GM18519 (cell line): ENCODE data around the gene TMEM181.

ENCODE experiments used
- ATAC-seq: cut with Tn5 transposase; IDR thresholded peaks from one replicate; pipeline ENCODE4 v1.9.1; 2021; ENCODE audit warnings: mild to moderate bottlenecking, moderate library complexity; ENCODE audit not compliant: unreplicated experiment, low FRiP score

Gene TMEM181

GRCh38 chr6:158560836-158561320 is 987 bp downstream of the TMEM181 start:
- ATAC-seq, result no peak

DNA sequence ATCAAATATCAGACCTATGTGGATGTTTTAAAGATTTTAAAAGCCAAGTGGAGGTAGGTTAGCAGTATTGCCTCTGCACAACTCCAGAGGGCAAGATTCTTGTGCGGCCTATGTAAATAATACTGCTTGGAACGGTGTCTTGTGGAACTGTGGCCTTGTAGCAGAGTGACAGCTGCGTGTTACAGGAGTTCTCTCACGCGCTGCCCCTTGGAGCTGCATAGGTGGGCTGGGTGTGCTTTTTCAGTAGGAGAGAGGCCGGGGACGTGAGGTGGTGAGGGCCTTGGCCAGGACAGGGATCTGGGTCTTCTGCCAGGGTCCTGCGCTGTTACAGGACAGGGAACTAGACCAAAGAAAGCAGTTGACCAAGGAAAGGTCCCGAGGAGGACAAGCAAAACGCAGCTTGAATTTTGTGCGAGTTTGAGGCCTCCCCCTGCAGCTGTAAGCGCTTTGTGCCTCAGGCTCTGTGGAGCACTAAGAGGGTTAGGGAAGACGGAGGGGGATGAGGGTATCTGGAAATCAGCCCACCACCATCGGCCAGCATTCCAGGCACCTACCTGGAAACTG is 1.5 kb downstream of the TMEM181 start:
- ATAC-seq, result no peak

DNA sequence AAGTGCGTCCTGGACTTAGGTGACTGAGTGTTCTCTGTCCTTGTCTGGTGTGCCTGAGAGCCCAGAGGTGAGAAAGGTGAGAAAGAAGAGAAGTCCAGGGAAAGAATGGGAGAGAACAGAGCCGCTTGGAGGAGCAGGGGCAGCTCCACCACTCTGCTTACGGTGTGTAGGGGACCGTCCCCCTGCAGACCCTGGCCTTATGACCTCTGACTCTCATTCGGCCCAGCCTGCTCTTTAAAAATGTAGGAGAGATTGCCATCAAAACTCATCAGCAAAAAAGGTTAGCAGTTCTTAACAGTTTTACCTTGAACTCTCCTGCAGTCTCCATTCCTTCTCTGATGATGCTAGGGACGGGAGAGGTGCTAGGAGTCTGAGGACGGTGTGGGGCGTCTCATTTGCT is 2.0 kb downstream of the TMEM181 start:
- no peak for ATAC-seq

DNA sequence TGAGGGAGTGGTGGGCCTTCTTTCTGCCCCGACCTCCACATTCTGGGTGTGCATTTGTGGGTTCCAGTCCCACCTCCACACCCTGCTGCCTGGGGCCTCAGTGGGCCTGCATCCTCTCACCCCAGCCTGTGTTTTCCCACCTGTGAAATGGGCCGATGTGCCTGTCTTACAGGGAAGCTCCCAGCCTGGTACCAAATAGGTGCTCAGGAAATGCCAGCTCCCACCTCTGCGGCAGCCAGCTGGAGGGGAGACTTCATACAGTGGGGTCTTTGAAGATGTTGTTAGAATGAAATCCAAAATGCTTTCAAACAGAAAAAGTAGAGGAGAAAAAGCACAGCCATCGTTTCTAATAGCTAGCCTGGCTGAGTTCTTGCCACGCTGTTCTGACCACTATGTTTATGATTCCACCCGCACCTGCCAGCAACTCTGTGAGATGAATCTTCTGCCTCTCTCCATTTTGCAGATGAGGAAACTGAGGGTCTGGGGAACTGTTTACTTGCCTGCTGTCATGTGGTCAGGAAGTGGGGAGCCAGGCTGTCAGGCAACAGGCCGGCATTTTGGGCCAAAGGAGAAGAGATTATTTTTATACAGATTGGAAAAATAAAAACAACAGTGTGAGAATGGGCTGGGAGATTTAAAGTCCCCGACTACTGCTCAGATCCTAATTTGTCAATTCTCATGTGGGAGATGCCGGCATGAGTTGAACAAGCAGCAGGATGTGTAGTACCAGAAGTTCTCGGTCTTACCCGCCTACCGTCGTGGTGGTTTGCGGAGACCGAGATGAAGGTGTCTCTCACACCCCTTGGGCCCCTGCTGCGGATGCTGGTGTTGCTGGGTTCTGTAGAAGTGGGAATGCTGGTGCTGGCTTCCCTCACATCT is 4.6 kb downstream of the TMEM181 start:
- no peak for ATAC-seq

DNA sequence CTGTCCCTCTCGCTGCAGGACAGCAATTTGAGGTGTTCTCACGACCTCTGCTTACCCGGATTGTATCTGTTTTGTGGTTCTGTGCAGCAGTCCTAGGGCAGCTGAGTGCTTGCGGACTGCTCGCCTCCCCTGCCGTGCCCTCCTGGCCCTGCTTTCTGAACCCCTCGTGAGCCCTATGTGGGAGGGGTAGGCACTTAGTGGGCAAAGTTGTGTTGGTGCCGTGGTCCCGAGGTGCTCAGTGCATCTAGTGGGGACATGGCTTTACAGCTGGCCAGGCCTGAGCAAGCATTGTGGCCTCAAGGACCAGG is 5.2 kb downstream of the TMEM181 start:
- ATAC-seq, result no peak

- no peak for ATAC-seq
Observed at GRCh38 chr6:158565482-158566040, 5.7 kb downstream of the TMEM181 start.

- ATAC-seq, result no peak
Observed at GRCh38 chr6:158566207-158566818, 6.4 kb downstream of the TMEM181 start.

- no peak for ATAC-seq
Observed at GRCh38 chr6:158567152-158567551, 7.3 kb downstream of the TMEM181 start.

GRCh38 chr6:158567871-158568401 is 8.0 kb downstream of the TMEM181 start:
- no peak for ATAC-seq

DNA sequence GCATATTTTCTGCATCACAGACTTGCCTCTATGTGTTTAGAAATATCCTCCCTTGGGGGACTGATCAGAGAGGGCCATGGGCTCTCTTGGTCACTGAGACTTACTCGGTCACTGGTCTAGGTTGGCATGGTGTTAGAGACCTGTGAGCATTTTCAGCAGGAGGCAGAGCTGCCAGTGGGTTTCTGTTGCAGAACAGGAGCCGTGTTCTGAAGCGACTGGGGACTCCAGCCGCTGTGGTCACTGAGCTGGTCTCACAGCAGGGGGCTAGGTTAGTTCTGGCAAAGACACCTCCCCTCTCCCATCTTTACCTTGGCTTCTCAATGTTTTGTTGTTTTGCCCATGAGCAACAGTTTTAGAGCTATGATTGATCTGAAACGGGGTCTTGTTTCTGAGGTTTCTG is 8.7 kb downstream of the TMEM181 start:
- ATAC-seq, result no peak

DNA sequence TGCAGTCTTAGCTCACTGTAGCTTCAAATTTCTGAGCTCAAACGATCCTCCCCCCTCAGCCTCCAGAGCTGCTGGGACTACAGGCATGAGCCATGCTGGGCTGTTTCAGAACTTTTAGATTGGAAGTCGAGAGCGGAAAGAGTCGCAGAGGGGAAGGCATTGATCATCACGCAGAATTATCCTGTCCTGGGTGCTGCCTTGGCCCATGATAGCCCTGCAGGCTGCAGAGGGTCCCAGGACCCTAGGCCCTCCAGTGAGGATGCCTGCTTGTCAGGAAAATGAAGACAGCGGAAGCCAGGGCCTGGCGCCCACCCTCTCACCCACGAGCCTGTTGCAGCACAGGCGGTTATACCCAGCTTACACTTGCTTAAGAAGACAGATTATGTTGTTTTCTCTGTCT is 9.1 kb downstream of the TMEM181 start:
- no peak for ATAC-seq

DNA sequence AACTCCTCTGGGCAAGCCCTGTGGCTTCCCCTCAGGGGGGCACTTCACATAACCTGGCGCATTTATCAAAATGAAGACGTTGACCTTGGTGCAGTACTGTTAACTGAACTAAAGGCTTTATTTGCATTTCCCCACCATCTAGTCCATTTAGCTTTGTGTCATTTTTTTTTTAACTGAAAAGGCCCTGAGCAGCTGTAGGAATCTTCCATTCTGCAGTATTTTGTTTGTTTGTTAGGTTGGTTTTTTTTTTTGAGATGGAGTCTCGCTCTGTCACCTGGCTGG is 10.7 kb downstream of the TMEM181 start:
- ATAC-seq, result no peak

- ATAC-seq, result no peak
Observed at GRCh38 chr6:158571826-158572652, 12.1 kb downstream of the TMEM181 start.

GRCh38 chr6:158572653-158573541 is 13.0 kb downstream of the TMEM181 start:
- no peak for ATAC-seq

DNA sequence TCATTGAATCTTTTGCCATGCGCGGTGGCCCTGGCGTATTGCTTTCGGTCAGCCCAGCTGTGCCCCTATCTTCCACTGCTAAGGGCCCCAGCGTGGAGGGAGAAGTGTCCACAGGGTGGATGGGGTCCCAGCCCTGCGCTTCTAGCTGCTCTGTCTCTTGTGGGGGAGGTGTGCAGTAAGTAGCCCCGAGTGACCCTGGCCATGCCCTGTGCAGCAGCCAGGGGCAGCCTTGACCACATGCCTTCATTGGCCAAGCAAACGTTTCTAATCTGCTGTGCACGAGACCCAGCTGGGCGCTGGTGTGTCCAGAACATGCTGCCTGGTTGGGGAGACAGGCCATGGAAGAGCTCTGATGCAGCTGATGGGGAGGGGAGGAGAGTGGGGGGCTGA is 13.6 kb downstream of the TMEM181 start:
- no peak for ATAC-seq

GRCh38 chr6:158574800-158575199 is 14.9 kb downstream of the TMEM181 start:
- no peak for ATAC-seq

GRCh38 chr6:158575550-158575949 is 15.7 kb downstream of the TMEM181 start:
- ATAC-seq, result no peak

DNA sequence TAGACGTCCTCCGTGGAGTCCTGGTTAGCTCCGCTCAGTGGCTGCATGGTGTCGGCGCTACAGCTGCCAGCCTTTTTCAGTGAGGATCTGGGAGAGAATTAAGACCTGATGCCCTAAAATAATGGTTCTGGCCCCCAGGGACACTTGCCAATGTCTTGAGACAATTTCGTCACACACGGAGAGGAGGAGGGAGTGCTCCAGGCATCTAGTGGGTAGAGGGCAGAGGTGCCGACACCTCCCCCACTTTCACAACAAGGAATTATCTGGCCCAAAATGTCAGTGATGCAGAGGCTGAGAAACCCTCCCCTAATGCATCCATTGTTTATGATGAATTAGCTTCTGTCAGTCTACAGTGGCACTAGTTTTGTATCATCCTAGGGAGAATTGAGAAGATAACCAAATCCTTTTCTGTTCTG is 24.4 kb downstream of the TMEM181 start:
- no peak for ATAC-seq

DNA sequence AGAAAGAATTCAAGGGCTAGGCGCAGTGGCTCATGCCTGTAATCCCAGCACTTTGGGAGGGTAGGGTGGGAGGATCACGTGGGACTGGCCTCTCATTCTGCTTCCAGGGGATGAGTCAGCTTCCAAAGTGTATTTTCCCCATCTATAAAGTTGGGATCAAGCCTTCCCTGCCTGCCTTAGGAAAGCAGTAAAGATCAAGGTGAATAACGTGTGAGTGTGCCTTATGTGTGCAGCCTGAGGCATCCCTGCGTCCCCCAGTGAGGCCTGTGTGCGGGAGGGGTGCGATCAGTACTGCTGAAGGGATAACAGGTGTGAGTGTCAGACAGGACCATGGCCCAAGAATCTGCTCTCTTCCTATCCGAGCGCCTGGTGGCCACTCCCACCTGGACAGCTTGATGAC is 26.8 kb downstream of the TMEM181 start:
- no peak for ATAC-seq

- no peak for ATAC-seq
Observed at GRCh38 chr6:158589366-158589765, 29.5 kb downstream of the TMEM181 start.
